SKM-1 treated with dmso at 0.1 percent for 144 hours (cell line): ENCODE results near the gene NEK4.

Experiments used
- DNase-seq: peaks from one replicate; lab custom pipeline; 2025; ENCODE audit not compliant: unreplicated experiment; lab: John Stamatoyannopoulos, UW

The NEK4 gene

GRCh38 chr3:52793702-52794611 is 23.2 kb upstream of the NEK4 start:
- DNase-seq = no peak

DNA sequence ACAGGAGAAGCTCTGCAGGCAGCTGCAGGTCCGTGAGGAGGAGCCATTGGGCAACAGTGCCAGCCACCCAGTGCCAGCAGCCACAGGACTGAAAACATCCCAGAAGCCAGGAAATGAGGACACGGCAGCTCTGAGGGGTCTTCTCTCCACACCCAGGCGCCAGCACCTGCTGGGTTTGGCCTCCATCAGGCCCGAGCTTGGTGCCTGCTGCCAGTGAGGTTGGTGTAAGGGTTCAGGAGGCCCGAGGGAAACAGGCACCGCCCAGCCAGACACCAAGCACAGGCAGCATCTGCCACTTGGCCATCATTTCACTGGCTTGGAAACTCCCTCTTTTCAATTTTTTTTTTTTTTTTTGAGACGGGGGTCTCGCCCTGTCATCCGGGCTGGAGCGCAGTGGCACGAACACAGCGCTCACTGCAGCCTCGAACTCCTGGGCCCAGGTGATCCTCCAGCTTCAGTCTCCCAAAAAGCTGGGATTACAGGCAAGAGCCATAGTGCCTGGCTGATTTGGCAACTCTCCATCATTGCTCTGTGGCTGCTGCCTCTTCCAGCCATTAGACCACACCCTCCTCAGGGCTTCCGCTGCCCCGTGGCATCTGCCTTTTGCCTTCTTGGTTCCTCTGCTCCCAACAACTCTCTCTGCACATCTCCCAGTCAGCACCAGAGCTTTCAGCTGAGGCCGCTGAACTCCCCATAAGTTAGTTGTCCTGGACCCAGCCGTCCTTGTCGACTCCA is 22.4 kb upstream of the NEK4 start:
- DNase-seq = no peak

GRCh38 chr3:52792413-52792812 is 21.7 kb upstream of the NEK4 start:
- DNase-seq = no peak

DNA sequence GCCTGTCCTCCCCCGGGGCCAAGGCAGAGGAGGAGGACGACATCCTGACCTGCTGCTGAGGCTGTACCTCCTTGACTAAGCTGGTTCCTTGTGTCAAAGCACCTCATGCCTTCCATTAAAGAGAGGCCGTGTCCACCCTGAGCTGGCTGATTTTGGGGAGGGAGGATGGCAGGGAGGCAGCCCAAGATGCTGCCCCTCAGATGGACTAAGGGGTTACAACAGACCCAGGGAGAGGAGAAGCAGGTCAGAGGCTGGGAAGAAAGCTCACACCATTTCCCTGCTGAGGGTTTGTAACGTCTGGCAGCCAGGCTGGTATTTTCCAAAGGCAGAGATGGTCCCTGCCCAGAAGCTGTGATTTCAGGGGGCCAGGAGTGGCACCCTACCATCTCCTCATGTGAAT is 21.2 kb upstream of the NEK4 start:
- DNase-seq = no peak

DNA sequence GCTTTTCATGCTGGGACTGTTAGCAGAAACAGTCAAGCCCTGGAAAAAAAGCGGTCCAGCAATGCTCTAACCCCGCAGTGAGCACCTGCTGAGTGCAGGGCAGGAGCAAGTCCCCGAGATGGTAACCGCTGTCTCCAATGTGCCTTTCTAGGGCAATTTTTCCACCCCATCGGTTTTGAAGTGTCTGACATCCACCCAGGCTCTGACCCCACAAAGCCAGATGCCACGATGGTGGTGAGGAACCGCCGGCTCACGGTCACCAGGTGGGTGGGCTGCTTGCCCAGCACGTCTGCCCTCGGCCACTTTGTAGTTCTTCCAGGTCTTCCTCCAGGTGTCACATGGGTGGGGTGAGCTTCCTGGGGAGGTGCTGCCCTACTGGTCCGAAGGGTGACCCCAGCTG is 20.6 kb upstream of the NEK4 start:
- no peak for DNase-seq

- DNase-seq = no peak
Observed at GRCh38 chr3:52790741-52791140, 20.0 kb upstream of the NEK4 start.

GRCh38 chr3:52790337-52790736 is 19.6 kb upstream of the NEK4 start:
- DNase-seq = no peak

GRCh38 chr3:52789746-52790040 is 19.0 kb upstream of the NEK4 start:
- DNase-seq = no peak

DNA sequence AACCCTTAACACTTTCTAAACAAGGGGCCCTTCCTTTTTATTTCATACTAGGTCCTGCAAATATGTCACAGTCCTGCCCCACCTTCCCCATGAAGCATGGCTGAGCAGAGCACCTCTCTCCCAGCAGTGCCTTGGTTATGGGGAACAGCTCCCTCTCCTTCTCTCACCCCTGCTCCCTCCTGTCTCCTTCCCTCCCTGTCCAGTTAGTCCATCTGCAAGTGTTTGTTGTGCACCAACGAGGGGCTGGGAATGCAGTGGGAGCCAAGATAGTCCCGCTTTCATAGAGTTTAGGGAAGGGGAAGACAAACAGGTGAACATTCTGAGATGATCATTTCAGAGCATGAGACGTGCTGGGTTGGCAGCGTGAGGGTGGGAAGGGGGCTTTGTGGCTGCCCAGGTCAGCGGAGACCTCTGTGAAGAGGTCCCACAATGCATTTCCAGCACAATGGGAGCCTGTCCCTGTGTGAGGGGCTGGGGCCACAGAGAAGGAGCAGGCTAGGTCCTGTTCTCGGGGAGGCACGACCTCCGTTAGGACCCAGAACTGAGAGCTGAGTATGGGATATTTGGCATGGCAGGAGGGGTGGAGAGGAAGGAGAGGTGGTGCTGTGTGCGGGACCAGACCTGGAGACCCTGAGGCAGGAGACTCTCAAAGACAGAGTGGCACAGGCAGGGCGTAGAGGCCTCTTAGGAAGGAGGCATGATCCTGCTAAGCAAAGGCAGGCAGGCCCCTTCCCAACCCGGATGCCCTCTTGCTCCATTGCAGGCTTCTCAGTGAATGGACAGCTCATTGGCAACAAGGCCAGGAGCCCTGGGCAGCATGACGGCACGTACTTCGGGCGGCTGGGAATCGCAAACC is 18.4 kb upstream of the NEK4 start:
- no peak for DNase-seq

DNA sequence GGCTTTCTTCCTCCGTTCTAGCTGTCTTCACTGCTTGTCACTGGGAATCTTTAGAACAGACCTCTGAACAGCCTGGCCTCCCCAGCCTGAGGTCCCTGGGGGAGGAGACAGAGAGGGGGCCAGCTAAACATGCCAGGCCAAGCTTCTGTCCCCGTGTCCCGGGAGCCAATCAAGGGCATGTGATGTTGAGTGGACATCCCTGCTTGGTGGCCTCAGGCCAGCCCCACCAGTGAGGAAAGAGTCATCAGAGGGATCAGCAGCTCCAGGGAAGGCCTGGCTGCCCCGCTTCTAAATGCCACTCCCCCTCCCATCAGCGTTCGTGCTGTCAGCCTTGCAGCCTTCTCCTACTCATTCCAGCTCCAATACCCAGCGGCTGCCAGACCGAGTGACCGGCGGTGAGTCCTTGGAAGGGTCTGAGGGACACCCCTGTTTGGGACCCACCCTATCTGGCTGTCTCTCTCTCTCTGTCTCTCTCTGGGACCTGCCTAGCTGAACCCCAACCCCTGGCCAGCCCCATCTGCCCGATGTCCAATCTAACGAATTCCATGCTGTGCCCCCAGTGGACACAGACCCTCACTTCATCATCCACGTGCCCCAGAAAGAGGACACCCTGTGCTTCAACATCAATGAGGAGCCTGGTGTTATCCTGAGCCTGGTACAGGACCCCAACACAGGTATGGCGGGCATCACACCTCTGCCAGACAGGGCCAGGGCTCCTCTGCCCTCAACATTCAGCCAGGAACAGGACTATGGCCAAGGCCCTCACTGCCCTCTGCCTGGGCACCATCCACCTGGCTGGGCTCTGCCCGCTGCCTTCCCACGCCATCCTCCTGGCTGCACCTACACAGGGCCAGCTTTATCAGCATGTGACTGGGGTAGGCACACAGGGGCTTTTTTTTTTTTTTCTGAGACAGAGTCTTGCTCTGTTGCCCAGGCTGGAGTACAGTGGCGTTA is 17.2 kb upstream of the NEK4 start:
- no peak for DNase-seq

DNA sequence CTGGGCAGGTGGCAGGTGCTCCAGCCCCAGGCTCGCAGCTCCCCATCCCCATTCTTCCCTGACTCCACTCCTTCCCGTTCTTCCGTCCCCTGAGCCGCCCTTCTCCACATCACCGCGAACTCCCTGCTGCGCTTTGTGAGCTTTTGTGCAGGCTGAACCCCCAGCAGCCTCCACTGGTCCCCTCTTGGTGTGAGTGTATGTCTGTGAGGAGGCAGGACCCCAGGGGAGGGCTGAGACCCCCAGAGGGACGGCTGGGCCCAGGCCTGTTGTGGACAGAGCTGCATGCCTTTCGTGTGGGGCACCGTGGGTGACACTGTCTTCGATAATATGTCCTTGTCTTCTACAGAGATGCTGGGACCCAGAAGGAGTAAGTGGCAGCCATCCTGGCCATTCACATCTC is 16.5 kb upstream of the NEK4 start:
- no peak for DNase-seq

DNA sequence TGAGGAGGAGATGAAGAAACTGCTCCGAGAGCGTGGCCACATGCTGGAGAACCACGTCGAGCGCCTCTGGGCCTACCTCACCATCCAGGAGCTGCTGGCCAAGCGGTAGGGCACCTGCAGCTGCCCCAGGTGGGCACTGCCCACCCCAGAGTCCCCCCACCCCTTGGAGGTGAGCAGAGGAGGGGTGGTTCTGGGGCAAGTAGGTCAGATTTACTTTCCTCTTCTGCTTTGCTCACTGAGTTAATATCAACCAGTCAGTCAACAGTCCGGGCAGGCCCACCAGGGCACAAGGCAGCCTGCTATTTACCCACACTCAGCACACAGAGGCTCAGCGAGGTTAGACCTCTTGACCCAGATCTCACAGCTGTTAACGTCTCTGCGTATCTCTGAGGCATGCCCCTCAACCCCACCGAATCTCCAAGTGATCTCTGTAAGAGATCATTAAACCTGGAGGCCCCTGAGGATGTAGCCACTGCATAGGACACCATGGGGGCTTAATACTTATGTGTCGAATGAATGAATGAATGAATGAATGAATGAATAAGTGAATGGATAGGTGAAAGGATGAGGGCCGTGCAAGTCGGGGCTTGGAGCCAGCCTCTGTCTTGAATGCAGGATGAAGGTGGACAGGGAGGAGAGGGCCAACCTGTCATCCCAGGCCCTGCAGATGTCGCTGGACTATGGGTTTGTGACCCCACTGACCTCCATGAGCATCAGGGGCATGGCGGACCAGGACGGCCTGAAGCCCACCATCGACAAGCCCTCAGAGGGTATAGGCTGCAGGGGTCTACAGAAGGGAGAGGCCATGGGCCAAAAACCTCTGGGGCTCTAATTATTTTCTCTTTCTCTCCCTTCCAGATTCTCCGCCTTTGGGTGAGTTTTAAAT is 15.8 kb upstream of the NEK4 start:
- DNase-seq = no peak

DNA sequence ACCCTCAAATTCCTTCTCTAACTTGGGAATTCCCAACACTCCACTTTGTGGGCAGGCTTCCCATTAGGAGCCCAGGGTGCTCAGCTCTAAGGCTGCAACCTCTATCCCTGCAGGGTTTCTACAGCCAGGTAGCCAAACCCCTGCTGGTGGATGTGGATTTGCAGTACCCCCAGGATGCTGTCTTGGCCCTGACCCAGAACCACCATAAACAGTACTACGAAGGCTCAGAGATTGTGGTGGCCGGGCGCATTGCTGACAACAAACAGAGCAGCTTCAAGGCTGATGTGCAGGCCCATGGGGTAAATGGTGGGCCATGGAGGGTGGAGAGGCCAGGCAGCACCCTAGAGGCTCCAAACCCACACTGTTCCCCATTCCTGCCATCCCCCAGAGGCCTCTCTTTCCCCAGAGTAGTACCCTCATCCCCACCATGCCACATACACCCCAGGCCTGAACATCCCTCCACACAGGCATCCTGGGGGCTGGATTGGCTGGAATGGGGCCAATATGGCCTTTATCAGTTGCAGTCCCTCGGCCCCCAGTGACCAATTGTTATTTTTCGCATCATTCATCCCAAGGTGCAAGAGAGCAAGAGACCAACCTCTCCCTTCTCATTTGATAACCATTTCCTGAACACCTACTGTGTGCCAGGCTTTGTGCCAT is 14.3 kb upstream of the NEK4 start:
- DNase-seq = no peak

DNA sequence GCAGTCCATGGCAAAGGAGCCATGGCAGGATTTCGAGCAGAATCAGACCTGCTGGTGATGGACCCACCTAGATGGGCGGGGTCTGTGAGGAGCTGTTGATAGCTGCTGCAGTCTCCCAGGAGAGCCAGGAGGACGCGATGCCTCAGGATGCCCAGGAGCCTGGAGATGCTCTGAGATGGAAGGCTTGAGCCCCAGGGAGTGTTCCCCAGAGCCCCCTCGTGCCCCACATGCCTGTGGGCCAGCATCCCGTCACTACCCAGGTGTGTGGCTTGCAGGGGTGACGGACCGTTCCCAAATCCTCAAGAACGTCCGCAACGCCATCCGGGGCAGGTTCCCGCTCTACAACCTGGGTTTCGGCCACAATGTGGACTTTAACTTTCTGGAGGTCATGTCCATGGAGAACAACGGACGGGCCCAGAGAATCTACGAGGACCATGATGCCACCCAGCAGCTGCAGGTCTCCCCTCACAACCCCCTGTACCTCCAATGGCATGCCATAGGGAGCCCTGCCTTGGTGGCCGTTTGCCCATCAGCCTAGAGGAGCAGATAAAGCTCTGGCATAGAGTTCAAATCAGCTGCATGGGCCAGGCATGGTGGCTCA is 13.4 kb upstream of the NEK4 start:
- no peak for DNase-seq

DNA sequence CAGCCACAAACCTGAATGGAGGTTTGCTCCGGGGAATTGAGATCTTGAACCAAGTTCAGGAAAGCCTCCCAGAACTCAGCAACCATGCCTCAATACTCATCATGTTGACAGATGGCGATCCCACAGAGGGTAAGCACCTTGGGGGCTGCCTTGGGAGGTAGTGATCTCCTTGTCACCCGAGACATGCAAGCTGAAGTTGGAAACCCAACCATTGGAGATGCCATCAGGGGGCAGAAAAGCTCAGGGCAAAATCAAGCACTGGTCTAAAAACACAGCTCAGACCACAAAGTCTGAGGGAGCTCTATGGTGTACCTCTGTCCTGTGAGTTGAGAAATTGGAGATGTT is 12.4 kb upstream of the NEK4 start:
- DNase-seq = no peak

DNA sequence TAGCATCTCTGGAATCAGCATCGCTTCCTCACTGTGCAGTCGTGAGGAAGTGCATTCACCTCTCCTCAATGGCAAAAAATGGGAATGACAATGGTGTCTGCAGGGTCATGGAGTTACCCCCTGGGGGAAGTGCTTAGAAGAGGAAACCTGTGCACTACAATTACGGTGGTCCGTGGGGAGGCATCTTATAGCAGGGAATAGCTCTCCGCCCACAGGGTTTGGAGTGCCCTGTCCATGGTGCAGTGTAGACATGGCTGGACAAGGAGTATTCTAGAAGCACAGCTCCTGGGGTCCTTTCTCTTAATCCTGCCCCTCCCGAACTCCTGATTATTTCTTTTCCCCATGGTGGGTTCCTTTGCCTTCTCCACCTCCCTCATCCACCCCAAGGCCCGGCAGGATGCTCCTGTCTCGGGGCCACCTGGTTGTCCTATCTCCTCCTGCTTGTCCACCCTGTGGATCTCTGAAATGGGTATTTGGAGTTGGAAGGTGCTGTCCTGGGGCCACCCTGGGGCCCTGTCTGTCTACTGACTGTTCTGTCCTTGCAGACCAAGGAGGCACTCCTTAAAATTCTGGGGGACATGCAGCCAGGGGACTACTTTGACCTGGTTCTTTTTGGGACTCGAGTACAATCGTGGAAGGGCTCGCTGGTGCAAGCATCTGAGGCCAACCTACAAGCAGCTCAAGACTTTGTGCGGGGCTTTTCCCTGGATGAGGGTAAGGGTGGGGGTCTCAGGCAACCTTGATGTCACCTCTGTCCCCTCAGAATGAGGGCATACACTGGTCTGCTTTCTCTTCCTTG is 11.9 kb upstream of the NEK4 start:
- DNase-seq = no peak

- no peak for DNase-seq
Observed at GRCh38 chr3:52781741-52782140, 11.0 kb upstream of the NEK4 start.
